BE2C (cell line): ENCODE measurements around the gene TMED9.
A peak's percentile ranks its signal among the peaks of the same experiment; 100 is the strongest.

Experiments used
- DNase-seq: peaks from one replicate; pipeline ENCODE4 v3.0.0-alpha.2; 2020
- H3K27me3 ChIP-seq: fragments of 250-450 bp; sonication (Bioruptor Pico); 2 replicates; pipeline ENCODE4 v1.5.1; 2020; ENCODE audit warnings: mild to moderate bottlenecking
- H3K36me3 ChIP-seq: fragments of 250-450 bp; sonication (Bioruptor Pico); 2 replicates; pipeline ENCODE4 v1.5.1; 2020; ENCODE audit warnings: mild to moderate bottlenecking
- H3K4me1 ChIP-seq: fragments of 250-450 bp; sonication (Bioruptor Pico); 2 replicates; pipeline ENCODE4 v1.5.1; 2020
- H3K4me3 ChIP-seq: 2 replicates; pipeline ENCODE4 v1.5.1; 2011; ENCODE audit warnings: low read depth, low read length
- H3K9me3 ChIP-seq: fragments of 250-450 bp; sonication (Bioruptor Pico); 2 replicates; pipeline ENCODE4 v1.5.1; 2020
- CTCF ChIP-seq: IDR thresholded peaks from 2 replicates; pipeline ENCODE4 v1.5.1; 2012; ENCODE audit warnings: mild to moderate bottlenecking, low read depth, low read length

Gene TMED9

GRCh38 chr5:177604656-177605055 is 12.7 kb downstream of the TMED9 start:
- Histone ChIP-seq H3K4me1 (no peaks in the 10 kb centered on the region), H3K4me3 (no peak overlapping the region), H3K27me3 (no peaks in the 10 kb centered on the region), H3K9me3 (no peaks in the 10 kb centered on the region), H3K36me3 (no peaks in the 10 kb centered on the region)
- DNase-seq = no peak
- TF ChIP-seq CTCF = no peak

GRCh38 chr5:177605078-177605477 is 13.1 kb downstream of the TMED9 start:
- no peak for DNase-seq
- Histone ChIP-seq H3K4me1 (no peaks in the 10 kb centered on the region), H3K36me3 (no peaks in the 10 kb centered on the region), H3K27me3 (no peaks in the 10 kb centered on the region), H3K4me3 (no peak overlapping the region), H3K9me3 (no peaks in the 10 kb centered on the region)
- TF ChIP-seq CTCF = no peak

GRCh38 chr5:177605667-177606066 is 13.7 kb downstream of the TMED9 start:
- no peak overlapping the region for H3K4me3 ChIP-seq
- H3K27me3 ChIP-seq = no peaks in the 10 kb centered on the region
- H3K9me3 ChIP-seq = no peaks in the 10 kb centered on the region
- H3K36me3 ChIP-seq = no peaks in the 10 kb centered on the region
- TF ChIP-seq CTCF = no peak
- DNase-seq = no peak
- no peaks in the 10 kb centered on the region for H3K4me1 ChIP-seq

- Histone ChIP-seq H3K4me3 (no peak overlapping the region), H3K4me1 (no peaks in the 10 kb centered on the region), H3K36me3 (no peaks in the 10 kb centered on the region), H3K9me3 (no peaks in the 10 kb centered on the region), H3K27me3 (no peaks in the 10 kb centered on the region)
- no peak for TF ChIP-seq CTCF
- no peak for DNase-seq
These were observed 14.4 kb downstream of the TMED9 start for GRCh38 chr5:177606071-177607051.

GRCh38 chr5:177607115-177607451 is 15.1 kb downstream of the TMED9 start:
- no peaks in the 10 kb centered on the region for H3K36me3 ChIP-seq
- no peak for DNase-seq
- TF ChIP-seq CTCF = no peak
- H3K4me1 ChIP-seq = no peaks in the 10 kb centered on the region
- no peaks in the 10 kb centered on the region for H3K27me3 ChIP-seq
- H3K9me3 ChIP-seq = no peaks in the 10 kb centered on the region
- H3K4me3 ChIP-seq = no peak overlapping the region

GRCh38 chr5:177607452-177608192 is 15.6 kb downstream of the TMED9 start:
- Histone ChIP-seq H3K4me1 (no peaks in the 10 kb centered on the region), H3K9me3 (no peaks in the 10 kb centered on the region), H3K4me3 (no peak overlapping the region), H3K36me3 (no peaks in the 10 kb centered on the region), H3K27me3 (no peaks in the 10 kb centered on the region)
- TF ChIP-seq CTCF = peak; percentile 85
- DNase-seq = peak; percentile 87
